Activated T-cell treated with anti-CD3 and anti-CD28 coated beads, Interleukin-2, amount 50 U/mL, for 4 hours (primary cell): ENCODE measurements around the gene ATP1B4. TPM values are rescaled to one million over a fixed set of nuclear protein-coding genes. Genes with fewer than 3 reads are reported as not detected.
"Not testable (repeated sequence)": the region's sequence is repeated elsewhere in the genome, so short reads cannot be mapped to it uniquely, and the experiment has no call there.

ENCODE experiments used
- ATAC-seq, 2 donors: fragments of 200-7000 bp; cut with Tn5 transposase; one replicate each; pipeline ENCODE4 v1.10.0; 2021
- DNase-seq: peaks from one replicate; pipeline ENCODE4 v3.0.0-alpha.2; 2020
- H3K27me3 Mint-ChIP-seq: one replicate; pipeline ENCODE4 v1.8.0; 2021; ENCODE audit warnings: low read depth, mixed read lengths
- H3K36me3 Mint-ChIP-seq: one replicate; pipeline ENCODE4 v1.8.0; 2022; ENCODE audit warnings: mixed read lengths; ENCODE audit not compliant: insufficient read depth
- H3K4me1 Mint-ChIP-seq: one replicate; pipeline ENCODE4 v1.8.0; 2021; ENCODE audit warnings: low read depth, mixed read lengths
- H3K4me3 Mint-ChIP-seq: one replicate; pipeline ENCODE4 v1.8.0; 2021; ENCODE audit warnings: mild to moderate bottlenecking, moderate library complexity, mixed read lengths
- H3K9me3 Mint-ChIP-seq: one replicate; pipeline ENCODE4 v1.8.0; 2021; ENCODE audit warnings: mixed read lengths
- total RNA-seq, 3 donors: library from RNA; stranded (reverse); gene quantifications; one replicate each; pipeline ENCODE4 v1.2.1, GENCODE V29; 2021

The ATP1B4 gene
- under 1 TPM; 0.03 to 0.19 (median 0.10) TPM for total RNA-seq

DNA sequence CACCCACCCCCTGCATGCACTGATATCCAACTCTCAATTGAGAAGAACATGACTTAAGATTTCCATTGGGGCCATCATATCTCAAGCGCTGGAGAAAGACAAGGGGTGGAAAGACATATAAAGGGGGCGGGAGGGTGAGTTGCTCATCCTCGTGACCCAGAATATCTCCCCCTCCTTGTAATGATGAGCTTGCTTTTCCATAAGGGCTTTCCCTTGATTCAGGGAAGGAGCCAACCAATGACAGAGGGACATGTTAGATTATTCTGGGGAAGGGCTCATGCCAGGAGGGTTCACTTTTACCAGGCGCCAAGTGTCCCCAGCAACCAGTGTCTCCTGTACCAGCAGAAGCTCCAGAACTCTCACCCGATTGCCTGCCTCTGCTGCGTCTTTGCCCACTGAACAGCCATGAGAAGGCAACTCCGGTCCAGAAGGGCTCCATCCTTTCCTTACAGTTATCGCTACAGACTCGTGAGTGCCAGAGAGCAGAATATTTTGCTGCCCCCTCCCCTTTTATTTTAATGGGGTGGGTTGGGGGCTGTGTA lies at the start of gene ATP1B4:
Gene ATP1B4 (plus strand): TSS at position 326 of the 542 bp plus-strand sequence. CDS start 80 bp downstream, at position 406.
- Mint-ChIP-seq H3K9me3 (no peaks in the 10 kb centered on the region), H3K4me3 (no peak within 1 kb of the TSS), H3K27me3 (peaks cover 5% of the 10 kb centered on the region), H3K36me3 (no peaks in the 10 kb centered on the region), H3K4me1 (peaks cover 4% of the 10 kb centered on the region)
- ATAC-seq, result no peak
- no peak for DNase-seq

GRCh38 chrX:120315776-120316175 lies 46.1 kb upstream of the ATP1B4 start:
- no peak for ATAC-seq
- H3K4me1 Mint-ChIP-seq, result peaks cover 3% of the 10 kb centered on the region
- peaks cover 13% of the 10 kb centered on the region for H3K27me3 Mint-ChIP-seq
- H3K36me3 Mint-ChIP-seq, result no peaks in the 10 kb centered on the region
- H3K9me3 Mint-ChIP-seq, result no peaks in the 10 kb centered on the region
- no peak overlapping the region for H3K4me3 Mint-ChIP-seq
- DNase-seq, result no peak

DNA sequence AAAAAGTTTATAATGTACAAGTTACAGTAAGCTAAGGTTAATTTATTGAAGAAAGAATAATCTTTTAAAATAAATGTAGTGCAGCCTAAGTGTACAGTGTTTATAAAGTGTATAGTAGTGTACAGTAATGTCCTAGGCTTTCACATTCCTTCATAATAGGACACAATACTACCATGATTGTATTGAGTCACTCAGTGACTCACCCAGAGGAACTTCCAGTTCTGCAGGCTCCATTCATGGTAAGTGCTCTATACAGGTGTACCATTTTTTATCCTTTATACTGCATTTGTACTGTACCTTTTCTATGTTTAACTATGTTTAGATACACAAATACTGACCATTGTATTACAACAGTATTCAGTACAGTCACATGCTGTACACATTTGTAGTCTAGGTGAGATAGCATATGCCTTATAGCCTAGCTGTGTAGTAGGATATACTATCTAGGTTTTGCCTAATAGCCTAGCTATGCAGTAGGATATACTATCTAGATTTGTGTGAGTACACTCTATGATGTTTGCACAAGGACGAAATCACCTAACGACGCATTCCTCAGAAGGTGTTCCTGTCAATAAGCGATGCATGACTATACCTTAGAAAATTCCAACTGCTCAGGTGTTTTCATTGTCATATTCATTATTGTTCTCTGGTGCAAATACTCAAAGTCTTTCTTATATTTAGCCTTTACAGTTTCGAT lies 45.2 kb upstream of the ATP1B4 start:
- H3K36me3 Mint-ChIP-seq, result no peaks in the 10 kb centered on the region
- no peak overlapping the region for H3K4me3 Mint-ChIP-seq
- no peaks in the 10 kb centered on the region for H3K9me3 Mint-ChIP-seq
- ATAC-seq (peak; percentile 59 to 77), DNase-seq (no peak)
- H3K4me1 Mint-ChIP-seq, result peaks cover 3% of the 10 kb centered on the region
- peaks cover 13% of the 10 kb centered on the region for H3K27me3 Mint-ChIP-seq

DNA sequence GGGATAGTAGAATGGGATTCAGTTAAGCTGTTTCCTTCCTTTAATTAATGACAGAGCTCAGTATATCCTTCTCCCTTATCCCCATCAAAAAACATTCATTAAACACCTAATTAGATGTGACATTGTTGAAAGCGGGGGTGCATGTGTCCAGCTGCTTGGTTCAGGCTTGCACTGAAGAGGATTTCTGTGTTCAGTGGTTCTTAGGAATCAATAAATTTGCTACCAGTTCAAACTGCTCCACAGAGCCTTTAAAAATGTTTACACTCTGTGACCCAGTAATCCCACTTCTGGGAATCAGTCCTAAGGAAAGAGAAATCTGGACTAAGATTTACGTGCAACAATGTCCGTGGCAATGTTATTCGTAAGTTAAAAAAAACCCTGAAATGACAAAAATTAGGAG lies 43.5 kb upstream of the ATP1B4 start:
- ATAC-seq, result no peak
- H3K4me1 Mint-ChIP-seq, result peaks cover 3% of the 10 kb centered on the region
- no peaks in the 10 kb centered on the region for H3K9me3 Mint-ChIP-seq

DNA sequence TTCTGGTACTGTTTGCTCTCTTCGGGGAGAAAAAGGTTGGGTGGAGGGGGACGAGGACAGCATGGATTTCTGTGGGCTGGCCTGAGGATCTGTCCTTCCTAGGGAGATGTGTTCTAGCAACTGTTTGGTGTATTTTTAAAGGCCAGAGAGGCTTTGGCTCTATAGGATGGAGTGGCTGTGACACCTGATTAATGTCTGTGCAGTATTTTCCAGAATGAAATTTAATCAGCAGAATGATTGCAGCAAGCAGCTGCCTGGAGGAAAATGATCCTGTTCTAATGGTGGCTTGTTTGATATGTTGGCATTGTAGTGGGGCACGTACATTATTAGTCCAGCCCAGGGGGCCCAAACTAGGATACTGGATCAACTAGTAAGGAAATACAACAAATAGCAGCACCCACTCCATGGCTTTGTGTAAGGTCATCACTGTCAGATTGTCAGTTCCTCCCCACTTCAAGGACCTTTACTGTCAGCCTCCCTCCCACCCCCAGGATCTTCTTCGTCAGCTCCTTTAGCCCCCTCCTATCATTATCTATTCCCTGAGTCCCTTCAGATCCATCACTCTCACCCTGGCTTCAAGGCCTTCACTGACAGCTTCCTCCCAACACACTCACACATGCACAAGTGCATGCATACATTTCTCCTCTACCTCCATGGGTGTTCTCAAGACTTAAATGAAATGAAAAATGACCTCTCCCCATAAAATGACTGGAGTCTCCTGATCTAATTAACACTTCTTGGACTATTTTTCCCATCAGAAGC lies 40.2 kb upstream of the ATP1B4 start:
- no peak for ATAC-seq
- H3K4me1 Mint-ChIP-seq, result peaks cover 3% of the 10 kb centered on the region
- H3K9me3 Mint-ChIP-seq, result no peaks in the 10 kb centered on the region
- DNase-seq, result no peak
- H3K4me3 Mint-ChIP-seq, result no peak overlapping the region
- H3K27me3 Mint-ChIP-seq, result peaks cover 7% of the 10 kb centered on the region
- no peaks in the 10 kb centered on the region for H3K36me3 Mint-ChIP-seq

More for the DNA sequence above, 43.5 kb upstream of the ATP1B4 start:
- no peak for DNase-seq
- no peaks in the 10 kb centered on the region for H3K36me3 Mint-ChIP-seq
- H3K27me3 Mint-ChIP-seq, result peaks cover 12% of the 10 kb centered on the region
- no peak overlapping the region for H3K4me3 Mint-ChIP-seq

- H3K36me3 Mint-ChIP-seq, result no peaks in the 10 kb centered on the region
- ATAC-seq (no peak), DNase-seq (no peak)
- H3K4me3 Mint-ChIP-seq, result no peak overlapping the region
- H3K9me3 Mint-ChIP-seq, result peaks cover 4% of the 10 kb centered on the region
- H3K4me1 Mint-ChIP-seq, result no peaks in the 10 kb centered on the region
- peaks cover 2% of the 10 kb centered on the region for H3K27me3 Mint-ChIP-seq
Observed at GRCh38 chrX:120331116-120331515, 30.8 kb upstream of the ATP1B4 start.

- DNase-seq (no peak), ATAC-seq (no peak)
- Mint-ChIP-seq H3K36me3 (no peaks in the 10 kb centered on the region), H3K9me3 (peaks cover 11% of the 10 kb centered on the region), H3K4me1 (no peaks in the 10 kb centered on the region), H3K4me3 (no peak overlapping the region), H3K27me3 (peaks cover 2% of the 10 kb centered on the region)
Observed at GRCh38 chrX:120332394-120332793, 29.5 kb upstream of the ATP1B4 start.

- H3K4me3 Mint-ChIP-seq, result no peak overlapping the region
- H3K27me3 Mint-ChIP-seq, result no peaks in the 10 kb centered on the region
- no peak for ATAC-seq
- no peak for DNase-seq
- H3K36me3 Mint-ChIP-seq, result peaks cover 1% of the 10 kb centered on the region
- H3K4me1 Mint-ChIP-seq, result no peaks in the 10 kb centered on the region
- peaks cover 19% of the 10 kb centered on the region for H3K9me3 Mint-ChIP-seq
Observed at GRCh38 chrX:120334151-120334550, 27.7 kb upstream of the ATP1B4 start.

- H3K27me3 Mint-ChIP-seq, result no peaks in the 10 kb centered on the region
- H3K4me3 Mint-ChIP-seq, result no peak overlapping the region
- H3K4me1 Mint-ChIP-seq, result no peaks in the 10 kb centered on the region
- DNase-seq, result no peak
- no peak for ATAC-seq
- peaks cover 19% of the 10 kb centered on the region for H3K9me3 Mint-ChIP-seq
- H3K36me3 Mint-ChIP-seq, result peaks cover 1% of the 10 kb centered on the region
Observed at GRCh38 chrX:120334603-120335002, 27.3 kb upstream of the ATP1B4 start.

- H3K36me3 Mint-ChIP-seq, result peaks cover 1% of the 10 kb centered on the region
- DNase-seq (no peak), ATAC-seq (no peak)
- no peaks in the 10 kb centered on the region for H3K4me1 Mint-ChIP-seq
- no peaks in the 10 kb centered on the region for H3K27me3 Mint-ChIP-seq
- H3K9me3 Mint-ChIP-seq, result peaks cover 19% of the 10 kb centered on the region
- no peak overlapping the region for H3K4me3 Mint-ChIP-seq
Observed at GRCh38 chrX:120335289-120335688, 26.6 kb upstream of the ATP1B4 start.

- no peak for ATAC-seq
Observed at GRCh38 chrX:120336899-120337298, 25.0 kb upstream of the ATP1B4 start.

GRCh38 chrX:120344566-120344965 lies 17.3 kb upstream of the ATP1B4 start:
- not testable (repeated sequence) for ATAC-seq

More at GRCh38 chrX:120336899-120337298, 25.0 kb upstream of the ATP1B4 start:
- no peak for DNase-seq
- H3K9me3 Mint-ChIP-seq, result peaks cover 19% of the 10 kb centered on the region
- peaks cover 1% of the 10 kb centered on the region for H3K36me3 Mint-ChIP-seq
- H3K4me3 Mint-ChIP-seq, result no peak overlapping the region
- no peaks in the 10 kb centered on the region for H3K4me1 Mint-ChIP-seq
- H3K27me3 Mint-ChIP-seq, result peaks cover 2% of the 10 kb centered on the region

GRCh38 chrX:120350450-120351138 lies 11.3 kb upstream of the ATP1B4 start:
- DNase-seq (no peak), ATAC-seq (no peak)
- H3K4me3 Mint-ChIP-seq, result no peak overlapping the region
- no peaks in the 10 kb centered on the region for H3K4me1 Mint-ChIP-seq
- no peaks in the 10 kb centered on the region for H3K9me3 Mint-ChIP-seq
- H3K27me3 Mint-ChIP-seq, result no peaks in the 10 kb centered on the region
- no peaks in the 10 kb centered on the region for H3K36me3 Mint-ChIP-seq

More at GRCh38 chrX:120344566-120344965, 17.3 kb upstream of the ATP1B4 start:
- not testable (repeated sequence) for H3K4me3 Mint-ChIP-seq, H3K9me3 Mint-ChIP-seq, H3K4me1 Mint-ChIP-seq, H3K36me3 Mint-ChIP-seq, DNase-seq, H3K27me3 Mint-ChIP-seq

GRCh38 chrX:120356084-120356483 lies 5.8 kb upstream of the ATP1B4 start:
- ATAC-seq (no peak), DNase-seq (no peak)
- Mint-ChIP-seq H3K9me3 (no peaks in the 10 kb centered on the region), H3K27me3 (peaks cover 3% of the 10 kb centered on the region), H3K4me1 (peaks cover 4% of the 10 kb centered on the region), H3K4me3 (no peak overlapping the region), H3K36me3 (no peaks in the 10 kb centered on the region)
